Natural killer cell (primary cell): ENCODE data around the gene SCART1. TPM values are rescaled to one million over a fixed set of nuclear protein-coding genes. Genes with fewer than 3 reads are reported as not detected.

Source experiments
- ATAC-seq, 3 donors: fragments of 150-1000 bp in 2 of 3; fragments of 200-7000 bp in 1 of 3; cut with Tn5 transposase; 1 replicate in 1 of 3; 2 replicates in 2 of 3; pipeline ENCODE4 v1.10.0; 2021; ENCODE audit warnings: mild to moderate bottlenecking in 2 of 3, moderate library complexity in 2 of 3
- DNase-seq, 2 donors: peaks; one replicate each; pipeline versions ENCODE4 v3.0.0 to v3.0.0-alpha.2; 2013 to 2021; ENCODE audit warnings: mixed read lengths in 1 of 2
- H3K27ac ChIP-seq: one replicate; pipeline ENCODE4 v1.5.1; 2013; ENCODE audit warnings: mild to moderate bottlenecking, low read length
- H3K27me3 ChIP-seq: one replicate; pipeline ENCODE4 v1.6.1; 2013; ENCODE audit warnings: low read length; ENCODE audit not compliant: control insufficient read depth, insufficient read depth
- H3K36me3 ChIP-seq: one replicate; pipeline ENCODE4 v1.6.1; 2013; ENCODE audit warnings: low read length; ENCODE audit not compliant: control insufficient read depth, insufficient read depth
- H3K4me1 ChIP-seq: one replicate; pipeline ENCODE4 v1.6.1; 2013; ENCODE audit warnings: low read length; ENCODE audit not compliant: control insufficient read depth, insufficient read depth
- H3K4me3 ChIP-seq: one replicate; pipeline ENCODE4 v1.5.1; 2013; ENCODE audit warnings: low read length
- H3K9me3 ChIP-seq: one replicate; pipeline ENCODE4 v1.6.1; 2013; ENCODE audit warnings: low read length; ENCODE audit not compliant: control insufficient read depth, insufficient read depth
- H3K27ac Mint-ChIP-seq, 2 donors: one replicate each; pipeline ENCODE4 v1.8.0; 2022; ENCODE audit warnings: mild to moderate bottlenecking in 2 of 2, mixed read lengths in 2 of 2, moderate library complexity in 1 of 2
- H3K27me3 Mint-ChIP-seq, 2 donors: one replicate each; pipeline ENCODE4 v1.8.0; 2022; ENCODE audit warnings: low read depth in 2 of 2, mixed read lengths in 2 of 2
- H3K36me3 Mint-ChIP-seq: one replicate; pipeline ENCODE4 v1.8.0; 2022; ENCODE audit warnings: mixed read lengths
- H3K4me1 Mint-ChIP-seq, 2 donors: one replicate each; pipeline ENCODE4 v1.8.0; 2022; ENCODE audit warnings: mixed read lengths in 2 of 2
- H3K4me3 Mint-ChIP-seq: one replicate; pipeline ENCODE4 v1.8.0; 2022; ENCODE audit warnings: mild to moderate bottlenecking, moderate library complexity, mixed read lengths
- H3K9me3 Mint-ChIP-seq, 2 donors: one replicate each; pipeline ENCODE4 v1.8.0; 2022; ENCODE audit warnings: mixed read lengths in 2 of 2
- CTCF ChIP-seq: fragments of 200-600 bp; IDR thresholded peaks from one replicate; pipeline ENCODE4 v1.8.0; 2022; ENCODE audit warnings: antibody characterized with exemption
- WGBS: methylation state at CpG from one replicate; pipeline ENCODE4 v1.1.7; 2013; ENCODE audit warnings: missing lambda C conversion rate; ENCODE audit not compliant: insufficient coverage; 5-methylcytosine and 5-hydroxymethylcytosine counted together
- intact Hi-C: fragments of 100-400 bp; cut with micrococcal nuclease; formaldehyde crosslinking; loops from one replicate; pipeline ENCODE4 v1.14.2; 2022
- total RNA-seq, 4 donors: library from RNA; stranded (reverse); fragments of 120-200 nt in 1 of 4; gene quantifications; one replicate each; pipeline versions ENCODE4 v1.2.3 to v1.2.4, GENCODE V29; 2013 to 2022

Gene SCART1
- 10 to 100 TPM in 1 of 3 donors, 1 to 10 TPM in 2; 8.6 to 13.8 (median 9.9) TPM for total RNA-seq
- total RNA-seq (2013): 13.2 TPM

GRCh38 chr10:133453516-133454203 lies at the start of gene SCART1:
Gene SCART1, plus strand, starts transcription at chr10:133453945. Its CDS starts 53 bp downstream, at chr10:133453998.
- Mint-ChIP-seq H3K9me3 (peaks cover 0 to 3% of the 10 kb centered on the region in 2 donors), H3K4me3 (no peak within 1 kb of the TSS), H3K4me1 (peaks cover 0 to 5% of the 10 kb centered on the region in 2 donors), H3K36me3 (peaks cover 3% of the 10 kb centered on the region), H3K27ac (no peak within 1 kb of the TSS), H3K27me3 (peaks cover 0 to 2% of the 10 kb centered on the region in 2 donors)
- intact Hi-C loops: no loop called here
- no peaks in the 10 kb centered on the region for H3K36me3 ChIP-seq
- DNase-seq (peak in 1 of 2 donors; percentile 31), ATAC-seq (peak in 2 of 3 donors; percentile 41 to 53)
- H3K4me1 ChIP-seq: peaks cover 1% of the 10 kb centered on the region
- H3K9me3 ChIP-seq: no peaks in the 10 kb centered on the region
- no peak within 1 kb of the TSS for H3K27ac ChIP-seq
- no peak for TF ChIP-seq CTCF
- no peaks in the 10 kb centered on the region for H3K27me3 ChIP-seq
- WGBS: 86% methylated on average over 11 of the region's 11 CpGs
- peak within 1 kb of the TSS; percentile 13 for H3K4me3 ChIP-seq

GRCh38 chr10:133405272-133405671 lies 48.5 kb upstream of the SCART1 start:
- no peak overlapping the region for H3K4me3 Mint-ChIP-seq
- ATAC-seq (no peak), DNase-seq (no peak)
- intact Hi-C loops: no loop called here
- H3K4me1 Mint-ChIP-seq: peaks cover 53 to 57% of the 10 kb centered on the region in 2 donors
- Histone ChIP-seq H3K27me3 (no peaks in the 10 kb centered on the region), H3K4me1 (peaks cover 18% of the 10 kb centered on the region), H3K27ac (no peak overlapping the region), H3K4me3 (no peak overlapping the region), H3K9me3 (no peaks in the 10 kb centered on the region), H3K36me3 (peaks cover 22% of the 10 kb centered on the region)
- no peak for TF ChIP-seq CTCF
- H3K36me3 Mint-ChIP-seq: peaks cover 37% of the 10 kb centered on the region
- no peaks in the 10 kb centered on the region for H3K9me3 Mint-ChIP-seq
- peak overlapping the region in 1 of 2 donors; percentile 51 for H3K27ac Mint-ChIP-seq
- 85% methylated on average over 2 of the region's 2 CpGs for WGBS
- H3K27me3 Mint-ChIP-seq: no peaks in the 10 kb centered on the region

GRCh38 chr10:133405844-133406527 lies 47.8 kb upstream of the SCART1 start:
- no peaks in the 10 kb centered on the region for H3K9me3 ChIP-seq
- H3K27ac Mint-ChIP-seq: peak overlapping the region in 1 of 2 donors; percentile 51
- no peak overlapping the region for H3K4me3 Mint-ChIP-seq
- no peak for DNase-seq
- intact Hi-C loops: no loop called here
- ATAC-seq: no peak
- WGBS: 82% methylated on average over 6 of the region's 8 CpGs
- H3K9me3 Mint-ChIP-seq: peaks cover 0 to 2% of the 10 kb centered on the region in 2 donors
- H3K27ac ChIP-seq: no peak overlapping the region
- no peak overlapping the region for H3K4me3 ChIP-seq
- H3K36me3 Mint-ChIP-seq: peaks cover 42% of the 10 kb centered on the region
- H3K4me1 ChIP-seq: peaks cover 11% of the 10 kb centered on the region
- no peaks in the 10 kb centered on the region for H3K27me3 ChIP-seq
- peaks cover 47 to 51% of the 10 kb centered on the region in 2 donors for H3K4me1 Mint-ChIP-seq
- no peak for TF ChIP-seq CTCF
- peaks cover 29% of the 10 kb centered on the region for H3K36me3 ChIP-seq
- H3K27me3 Mint-ChIP-seq: no peaks in the 10 kb centered on the region
